CD4-positive, alpha-beta T cell treated with Interleukin-2 at 100 ng/mL for 4 hours (primary cell): ENCODE measurements around the gene VAMP7.
"Not testable (repeated sequence)": the region's sequence is repeated elsewhere in the genome, so short reads cannot be mapped to it uniquely, and the experiment has no call there.

Experiments used
- DNase-seq: peaks from one replicate; pipeline ENCODE4 v3.0.0-alpha.2; 2020; ENCODE audit warnings: low spot score

Gene VAMP7

DNA sequence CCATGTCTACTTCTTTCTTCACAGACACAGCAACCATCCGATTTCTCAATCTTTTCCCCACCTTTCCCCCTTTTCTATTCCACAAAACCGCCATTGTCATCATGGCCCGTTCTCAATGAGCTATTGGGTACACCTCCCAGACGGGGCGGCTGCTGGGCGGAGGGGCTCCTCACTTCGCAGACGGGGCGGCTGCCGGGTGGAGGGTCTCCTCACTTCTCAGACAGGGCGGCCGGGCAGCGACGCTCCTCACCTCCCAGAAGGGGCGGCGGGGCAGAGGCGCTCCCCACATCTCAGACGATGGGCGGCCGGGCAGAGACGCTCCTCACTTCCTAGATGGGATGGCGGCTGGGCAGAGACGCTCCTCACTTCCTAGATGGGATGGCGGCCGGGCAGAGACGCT is 26.5 kb downstream of the VAMP7 start:
- not testable (repeated sequence) for DNase-seq

DNA sequence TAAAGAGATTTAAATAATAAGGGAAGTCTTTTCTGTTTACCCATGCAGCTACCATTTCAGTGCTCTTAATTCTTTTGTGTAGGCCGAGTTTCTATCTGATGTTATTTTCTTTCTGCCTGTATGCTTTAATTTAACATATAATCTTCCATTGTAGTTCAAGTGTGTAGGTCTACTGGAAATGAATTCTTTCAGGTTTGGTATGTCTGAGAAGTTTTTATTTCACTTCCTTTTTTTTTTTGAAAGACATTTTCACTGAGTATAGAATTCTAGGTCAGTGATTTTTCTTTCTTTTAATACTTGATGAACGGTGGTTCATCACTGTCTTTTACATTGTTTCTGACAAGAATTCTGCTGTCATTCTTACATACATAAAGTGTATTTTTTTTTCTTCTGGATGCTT is 42.1 kb downstream of the VAMP7 start:
- DNase-seq, result no peak

DNA sequence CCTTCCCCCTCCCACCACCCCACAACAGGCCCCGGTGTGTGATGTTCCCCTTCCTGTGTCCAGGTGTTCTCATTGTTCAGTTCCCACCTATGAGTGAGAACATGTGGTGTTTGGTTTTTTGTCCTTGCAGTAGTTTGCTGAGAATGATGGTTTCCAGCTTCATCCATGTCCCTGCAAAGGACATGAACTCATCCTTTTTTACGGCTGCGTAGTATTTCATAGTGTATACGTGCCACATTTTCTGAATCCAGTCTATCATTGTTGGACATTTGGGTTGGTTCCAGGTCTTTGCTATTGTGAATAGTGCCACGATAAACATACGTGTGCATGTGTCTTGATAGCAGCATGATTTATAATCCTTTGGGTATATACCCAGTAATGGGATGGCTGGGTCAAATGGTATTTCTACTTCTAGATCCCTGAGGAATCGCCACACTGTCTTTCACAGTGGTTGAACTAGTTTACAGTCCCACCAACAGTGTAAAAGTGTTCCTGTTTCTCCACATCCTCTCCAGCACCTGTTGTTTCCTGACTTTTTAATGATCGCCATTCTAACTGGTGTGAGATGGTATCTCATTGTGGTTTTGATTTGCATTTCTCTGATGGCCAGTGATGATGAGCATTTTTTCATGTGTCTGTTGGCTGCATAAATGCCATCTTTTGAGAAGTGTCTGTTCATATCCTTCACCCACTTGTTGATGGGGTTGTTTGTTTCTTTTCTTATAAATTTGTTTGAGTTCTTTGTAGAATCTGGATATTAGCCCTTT is 49.9 kb downstream of the VAMP7 start:
- not testable (repeated sequence) for DNase-seq

DNA sequence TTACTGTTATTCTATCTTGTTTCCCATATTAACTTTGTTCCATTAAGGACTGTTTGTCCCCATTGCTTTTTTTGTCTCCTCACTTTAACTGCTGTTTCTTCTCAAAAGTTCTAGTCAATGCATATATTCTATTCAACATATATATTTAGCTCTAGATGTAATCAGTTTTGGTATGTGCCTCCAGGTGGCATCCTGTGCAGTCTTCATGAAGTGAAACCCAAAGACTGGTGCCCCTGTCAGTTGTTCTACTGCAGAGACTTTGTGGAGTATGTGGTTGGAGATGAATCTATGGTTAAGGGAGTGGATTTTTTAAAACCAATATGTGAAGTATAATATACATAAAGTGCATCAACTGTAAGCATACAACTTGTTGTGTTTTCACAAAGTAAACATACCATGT is 57.0 kb downstream of the VAMP7 start:
- no peak for DNase-seq

DNA sequence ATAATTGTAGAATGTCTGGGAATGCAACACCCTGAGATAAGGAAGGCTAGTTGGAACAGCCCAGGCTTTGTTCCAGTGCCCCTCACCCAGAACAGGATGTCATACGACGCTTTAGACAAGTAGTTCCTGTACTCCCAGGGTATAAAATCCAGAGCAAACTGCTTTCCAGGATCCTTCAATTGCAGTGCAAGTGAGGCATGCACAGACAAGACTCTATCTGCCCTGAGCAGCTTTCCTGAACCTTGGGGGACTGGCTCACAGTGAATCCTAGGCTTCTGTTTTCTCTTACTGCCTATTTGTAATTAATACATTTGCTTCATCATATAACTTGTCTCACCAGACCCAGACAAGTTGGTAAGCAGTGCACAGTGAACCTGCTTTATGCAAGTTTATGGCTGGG is 68.0 kb downstream of the VAMP7 start:
- DNase-seq, result no peak

DNA sequence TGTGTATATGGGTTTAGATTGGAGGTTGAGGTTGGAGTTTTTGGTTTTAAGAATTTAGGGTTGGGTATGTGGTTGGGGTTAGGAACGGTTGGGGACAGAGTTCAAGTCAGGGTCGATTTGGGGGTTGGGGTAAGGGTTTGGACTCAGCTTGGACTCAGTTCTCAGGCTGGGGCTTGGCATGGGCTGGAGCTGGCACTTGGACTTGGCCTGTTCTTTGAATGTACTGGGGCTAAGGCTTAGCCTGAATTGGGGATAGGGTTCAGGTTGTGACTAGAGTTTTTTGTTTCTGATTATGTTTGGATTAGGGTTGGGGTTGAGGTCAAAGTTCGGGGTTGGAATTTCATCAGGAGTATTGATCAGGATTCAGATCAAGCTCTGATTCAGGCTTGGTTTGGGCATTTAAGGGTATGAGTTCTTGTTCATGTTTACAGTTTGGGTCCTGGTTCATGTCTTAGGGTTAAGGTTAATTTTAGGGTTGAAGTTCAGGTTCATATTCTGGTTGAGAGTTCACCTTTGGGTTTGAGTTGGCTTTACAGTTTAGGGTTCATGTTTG is 70.2 kb downstream of the VAMP7 start:
- no peak for DNase-seq

DNA sequence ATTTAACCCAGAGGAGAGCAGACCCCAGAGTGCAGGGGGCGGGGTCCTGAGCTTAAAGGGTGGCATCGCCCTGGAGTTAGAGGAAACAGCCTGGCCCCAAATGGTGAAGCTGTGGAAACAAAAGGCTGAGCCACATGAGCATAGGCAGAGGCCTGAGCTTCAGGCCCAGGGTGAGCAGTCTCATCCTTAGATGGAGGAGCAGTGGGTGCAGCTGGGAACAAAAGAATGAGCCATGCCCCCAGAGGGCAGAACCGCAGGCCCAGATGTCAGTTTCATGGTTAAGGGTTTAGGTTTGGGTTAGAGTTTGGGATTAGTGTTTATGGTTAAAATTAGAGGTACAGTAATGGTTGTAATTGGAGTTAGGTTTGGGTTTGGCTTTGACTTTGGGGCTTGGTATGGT is 71.9 kb downstream of the VAMP7 start:
- no peak for DNase-seq

DNA sequence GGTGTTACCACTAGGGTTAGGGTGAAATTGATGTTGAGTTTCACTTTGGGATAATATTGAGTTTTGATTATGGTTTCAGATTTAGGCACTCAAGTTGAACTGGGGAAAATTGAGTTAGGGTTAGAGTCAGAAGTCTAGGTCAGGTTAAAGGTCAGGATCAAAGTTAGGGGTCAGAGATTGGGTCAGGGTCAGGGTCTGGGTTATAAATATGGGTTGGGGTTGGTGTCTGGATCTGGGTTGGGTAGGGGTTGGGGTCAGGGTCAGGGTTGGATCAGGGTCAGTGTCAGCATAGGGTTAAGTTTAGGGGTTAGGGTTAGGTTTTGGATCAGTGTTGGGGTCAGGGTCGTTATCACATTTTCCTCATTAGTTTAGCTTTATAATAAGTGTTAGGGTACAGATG is 73.6 kb downstream of the VAMP7 start:
- DNase-seq, result no peak

DNA sequence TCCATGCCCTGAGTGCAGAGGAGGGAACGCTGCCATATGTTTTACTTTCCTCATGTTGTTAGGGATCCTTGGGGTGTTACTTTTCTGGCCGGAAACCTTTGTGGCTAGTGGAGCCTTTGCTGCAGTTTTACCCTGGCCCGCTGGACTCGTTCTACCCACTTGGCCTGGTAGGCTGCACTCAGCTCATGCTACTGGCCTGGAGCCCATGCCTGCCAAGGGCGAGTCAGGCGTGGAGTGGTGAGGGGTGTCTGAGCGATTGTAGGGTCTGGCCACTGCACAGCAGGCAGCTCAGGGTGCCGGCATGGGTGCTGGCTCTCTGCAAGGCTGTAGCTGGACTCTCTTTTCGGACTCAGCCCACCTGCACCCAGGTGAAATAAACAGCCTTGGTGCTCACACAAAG is 75.0 kb downstream of the VAMP7 start:
- no peak for DNase-seq

DNA sequence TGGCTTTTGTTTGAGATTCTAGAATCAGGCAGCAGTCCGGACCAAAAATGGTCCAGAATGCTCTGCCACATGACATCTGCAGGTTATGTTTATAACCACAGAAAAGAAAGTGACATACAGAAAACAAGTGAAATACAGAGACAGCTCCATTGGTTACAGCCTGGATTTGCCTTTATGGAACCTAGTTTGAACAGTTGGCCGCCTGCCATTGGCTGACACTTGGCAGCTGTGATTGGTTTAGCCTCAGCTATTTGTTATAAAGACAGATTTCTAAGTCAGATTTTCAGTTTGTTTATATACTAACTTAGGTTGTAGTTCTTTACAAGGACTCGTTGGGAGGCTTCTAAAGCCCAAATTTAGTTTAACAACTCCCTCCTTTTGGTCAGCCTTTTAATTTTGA is 75.5 kb downstream of the VAMP7 start:
- no peak for DNase-seq

DNA sequence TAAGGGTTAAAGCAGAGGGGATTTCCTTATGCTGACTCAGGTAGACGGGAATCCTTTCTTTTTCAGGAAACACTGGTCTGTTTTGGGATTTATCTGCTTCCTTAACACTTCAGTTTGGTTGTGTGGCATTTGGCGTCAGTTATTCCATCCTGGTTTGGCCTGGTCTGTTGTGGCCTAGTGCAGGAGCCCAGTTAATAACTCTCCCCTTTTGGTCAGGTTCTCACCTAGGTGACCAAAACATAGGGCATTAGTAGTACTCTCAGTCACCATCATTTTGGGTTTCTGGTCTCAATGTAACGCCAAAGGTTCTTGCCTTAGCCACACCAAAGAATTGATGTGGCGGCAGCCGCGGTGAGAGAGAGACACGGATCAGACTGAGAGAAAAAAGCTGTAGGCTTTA is 76.7 kb downstream of the VAMP7 start:
- DNase-seq, result no peak

DNA sequence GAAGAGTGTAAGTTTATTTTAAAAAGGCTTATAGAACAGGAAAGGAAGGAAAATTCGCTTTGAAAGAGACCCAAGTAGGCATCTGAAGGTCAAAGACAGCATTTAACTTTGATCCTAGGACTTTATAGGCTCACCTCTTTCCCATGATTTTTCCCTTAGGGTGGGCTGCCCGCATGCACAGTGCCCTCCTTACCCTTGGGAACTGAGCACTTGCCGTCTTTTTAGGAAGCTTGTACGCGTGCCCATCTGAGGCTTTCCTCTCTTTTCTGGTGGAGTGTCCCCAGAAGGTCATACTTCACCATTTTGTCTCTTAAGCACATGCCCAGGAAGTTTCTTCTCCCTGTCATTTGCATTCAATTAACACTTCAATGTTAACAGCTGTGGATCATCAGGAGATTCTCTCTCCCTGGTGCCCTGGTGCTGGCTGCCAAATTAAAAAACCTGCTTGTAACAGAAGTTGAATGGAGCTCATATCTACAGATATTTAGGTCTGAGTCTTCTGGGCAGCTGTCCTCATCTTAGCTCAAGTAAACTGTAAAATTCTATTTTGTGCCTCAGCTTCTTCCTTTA is 78.0 kb downstream of the VAMP7 start:
- DNase-seq, result no peak

DNA sequence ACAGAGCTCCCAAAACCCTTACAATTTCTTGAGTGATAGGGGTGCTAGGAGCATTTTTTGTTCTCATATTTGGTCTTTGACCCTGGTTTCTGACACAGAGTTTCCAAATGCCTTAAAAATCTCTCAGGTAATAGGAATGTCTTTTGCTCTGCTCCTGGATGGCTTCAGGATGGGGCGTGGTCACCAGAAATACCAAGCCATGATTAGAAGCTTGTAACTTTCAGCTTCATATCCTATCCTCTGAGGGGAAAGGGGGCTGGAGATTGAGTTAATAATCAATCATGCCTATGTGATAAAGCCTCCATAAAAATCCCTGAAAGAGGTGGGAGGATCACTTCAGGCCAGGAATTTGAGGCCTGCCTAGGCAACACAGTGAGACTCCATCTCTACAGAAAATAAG is 81.8 kb downstream of the VAMP7 start:
- DNase-seq, result no peak

DNA sequence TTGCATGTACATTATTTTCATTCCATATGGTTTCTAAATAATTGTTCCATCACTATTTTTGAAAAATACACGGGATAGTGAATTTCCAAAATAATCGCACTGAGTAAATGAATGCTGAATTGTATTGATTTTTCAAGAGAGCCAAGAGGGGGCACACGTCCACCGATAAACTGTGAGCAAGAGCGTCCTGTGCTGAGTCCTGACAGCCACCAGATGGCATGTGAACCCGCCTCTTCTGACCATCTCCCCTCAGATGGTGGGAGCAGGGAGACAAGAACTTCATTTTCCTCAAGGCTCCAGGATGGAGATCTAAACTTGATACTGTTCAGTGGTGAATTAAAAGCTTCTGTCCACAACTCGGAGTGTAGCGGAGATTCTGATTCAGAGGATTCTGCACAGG is 85.7 kb downstream of the VAMP7 start:
- peak; percentile 29 for DNase-seq

DNA sequence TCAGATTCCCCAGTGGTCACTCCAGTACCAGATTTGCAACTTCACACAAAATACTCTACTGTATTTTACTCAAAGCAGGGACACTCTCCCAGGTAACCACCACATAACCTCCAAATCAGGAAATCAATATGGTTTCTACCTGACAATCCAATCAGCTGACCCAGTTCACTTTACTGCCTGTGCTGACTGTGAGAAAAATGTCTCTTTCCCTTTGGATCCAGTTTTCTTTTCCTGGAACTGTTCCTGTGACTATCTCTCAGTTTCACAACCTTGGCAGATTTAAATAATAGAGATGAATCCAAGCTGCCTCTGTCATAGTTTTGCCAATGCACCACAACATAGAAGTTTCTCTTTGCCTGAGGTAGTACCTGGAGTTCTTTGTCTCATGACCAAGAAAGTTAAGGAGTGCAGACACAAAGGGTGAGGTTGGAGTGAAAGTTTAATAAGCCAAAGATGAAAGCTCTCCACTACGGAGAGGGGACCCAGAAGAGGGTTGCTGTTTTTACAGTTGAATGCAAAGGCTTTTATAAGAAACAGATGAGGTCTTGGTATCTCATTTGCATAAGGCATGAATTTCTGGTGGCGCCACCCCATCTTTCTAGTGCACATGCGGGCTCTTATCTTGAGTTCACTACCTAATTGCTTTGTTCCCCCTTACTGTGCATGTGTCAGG is 86.6 kb downstream of the VAMP7 start:
- no peak for DNase-seq

DNA sequence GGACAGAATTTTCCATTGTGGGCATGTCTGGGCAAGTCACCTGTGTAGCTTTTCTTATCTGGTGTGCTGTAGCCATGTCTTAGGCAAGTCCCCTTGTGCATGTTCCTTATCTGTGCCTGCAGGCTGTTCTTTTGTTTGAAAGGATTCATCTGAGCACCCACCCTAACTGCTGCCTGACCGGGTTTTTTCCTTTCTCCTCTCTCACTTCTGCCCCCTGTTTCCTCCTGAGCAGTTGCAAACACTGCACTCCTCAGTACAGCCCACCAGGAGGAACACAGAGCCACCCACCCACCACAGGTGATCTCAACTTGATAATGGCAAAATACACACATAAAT is 87.1 kb downstream of the VAMP7 start:
- DNase-seq, result no peak

DNA sequence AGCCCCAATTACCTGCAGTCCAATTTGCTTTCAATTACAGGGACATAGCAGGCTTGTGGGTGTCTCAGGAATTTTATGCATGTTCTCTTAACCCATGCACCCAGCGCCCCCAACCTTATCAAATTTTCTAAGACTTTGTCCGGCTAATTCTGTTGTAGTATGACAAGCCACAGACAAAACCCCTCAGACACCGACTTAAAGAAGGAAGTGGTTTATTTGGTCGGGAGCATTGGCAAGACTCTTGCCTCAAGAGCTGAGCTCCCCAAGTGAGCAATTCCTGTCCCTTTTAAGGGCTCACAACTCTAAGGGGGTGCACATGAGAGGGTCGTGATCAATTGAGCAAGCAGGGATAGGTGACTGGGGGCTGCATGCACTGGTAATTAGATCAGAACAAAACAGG is 87.6 kb downstream of the VAMP7 start:
- no peak for DNase-seq

DNA sequence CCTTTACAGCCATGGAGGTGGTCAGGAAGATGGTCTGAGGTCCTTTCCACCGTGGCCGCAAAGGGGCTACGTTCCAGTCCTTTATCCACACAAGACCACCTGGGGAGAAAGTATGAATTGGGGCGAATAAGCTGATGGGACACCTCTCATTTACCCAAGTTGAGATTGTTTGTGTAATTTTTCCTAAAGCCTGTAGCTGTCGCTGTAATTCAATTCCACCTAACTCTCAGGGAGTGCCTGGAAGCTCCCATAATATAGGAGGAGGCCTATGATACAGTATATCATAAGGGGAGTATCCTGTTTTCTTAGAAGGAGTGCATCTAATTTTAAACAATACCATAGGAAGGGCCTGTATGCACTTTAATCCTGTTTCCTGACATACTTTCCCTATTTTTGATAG is 90.5 kb downstream of the VAMP7 start:
- not testable (repeated sequence) for DNase-seq

DNA sequence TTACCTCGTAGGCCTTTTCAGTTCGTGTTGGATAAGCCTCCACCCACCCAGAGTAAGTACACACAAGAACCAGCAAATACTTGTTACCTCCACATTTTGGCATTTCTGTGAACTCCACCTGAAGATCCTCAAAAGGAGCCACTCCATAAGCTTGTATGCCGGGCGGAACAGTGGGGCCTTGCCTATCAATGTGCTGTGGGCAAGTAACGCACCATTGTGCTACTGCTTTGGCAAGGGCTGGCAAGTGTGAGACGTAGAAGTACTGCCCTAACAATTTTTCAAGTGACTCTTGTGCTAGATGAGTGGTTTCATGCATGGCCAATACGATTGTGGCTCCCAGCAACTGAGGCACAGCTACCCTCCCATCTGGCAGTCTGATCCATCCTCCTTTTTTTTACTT is 91.1 kb downstream of the VAMP7 start:
- DNase-seq, result not testable (repeated sequence)

DNA sequence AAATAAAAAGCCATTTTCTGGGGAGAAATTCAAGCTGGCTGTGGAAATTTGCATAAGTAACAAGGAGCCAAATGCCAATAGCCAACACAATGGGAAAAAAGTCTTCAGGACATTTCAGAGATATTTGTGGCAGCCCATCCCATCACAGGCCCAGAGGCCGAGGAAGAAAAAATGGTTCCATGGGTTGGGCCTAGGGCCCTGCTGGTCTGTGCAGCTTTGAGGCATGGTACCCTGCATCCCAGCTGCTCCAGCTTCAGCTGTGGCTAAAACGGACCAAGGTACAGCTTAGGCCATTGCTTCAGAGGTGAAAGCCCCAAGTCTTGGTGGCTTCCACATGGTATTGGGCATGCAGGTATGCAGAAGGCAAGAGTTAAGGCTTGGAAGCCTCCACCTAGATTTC is 102.2 kb downstream of the VAMP7 start:
- no peak for DNase-seq

DNA sequence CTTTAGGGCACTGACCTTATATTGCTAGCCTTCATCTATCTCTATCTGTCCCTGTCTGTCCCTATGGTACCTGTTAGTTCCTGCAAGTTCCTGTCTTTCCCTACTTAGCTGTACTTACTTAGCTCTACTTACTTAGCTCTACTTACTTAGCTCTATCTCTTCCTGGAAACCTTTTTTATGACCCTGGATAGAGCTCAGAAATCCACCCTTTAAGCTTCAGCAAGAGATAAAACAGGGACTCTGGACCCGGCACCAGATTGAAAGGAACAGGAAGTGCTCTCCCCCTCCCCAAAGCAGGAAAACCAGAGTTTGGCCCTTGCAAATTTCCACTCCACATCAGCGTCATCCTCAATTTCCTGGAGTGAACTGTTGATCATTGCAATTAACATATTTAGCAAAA is 104.1 kb downstream of the VAMP7 start:
- no peak for DNase-seq

DNA sequence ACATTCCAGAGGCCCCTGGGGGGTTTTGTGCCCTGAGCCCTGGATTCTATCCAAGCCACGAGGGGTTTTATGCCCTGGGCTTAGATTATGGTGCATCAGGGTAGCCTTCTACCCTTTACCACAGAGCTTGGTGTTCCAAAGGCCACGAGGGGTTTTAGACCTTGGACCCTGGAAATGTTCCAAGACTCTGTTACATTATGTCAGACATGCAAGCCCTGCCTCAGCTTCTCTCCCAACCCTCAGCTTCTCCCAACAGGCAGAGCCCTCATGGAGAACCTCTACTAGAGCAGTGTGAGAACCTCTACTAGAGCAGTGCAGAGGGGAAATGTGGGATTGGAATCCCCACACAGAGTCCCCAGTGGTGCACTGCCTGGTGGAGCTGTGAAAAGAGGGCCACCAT is 105.8 kb downstream of the VAMP7 start:
- DNase-seq, result not testable (repeated sequence)

DNA sequence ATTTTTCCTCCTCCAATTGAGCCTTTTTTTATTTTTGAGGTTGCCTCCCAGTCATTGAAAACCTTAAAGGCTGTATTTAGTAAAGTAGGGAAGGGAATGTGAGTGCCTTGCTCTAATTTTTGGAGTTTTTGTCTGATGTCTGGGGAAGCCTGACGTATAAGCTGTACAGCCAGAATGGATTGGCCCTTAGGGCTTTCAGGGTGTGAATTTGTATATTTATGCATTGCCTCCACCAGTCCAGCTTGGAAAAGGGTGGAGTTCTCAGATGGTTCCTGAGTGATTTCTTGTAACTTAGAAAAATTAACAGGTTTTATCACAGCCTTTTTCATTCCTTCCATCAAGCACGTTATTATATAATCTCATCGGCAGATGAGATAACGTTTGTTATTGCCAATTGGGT is 107.7 kb downstream of the VAMP7 start:
- DNase-seq, result no peak
